ENCODE data around the gene RIMBP2.

Gene RIMBP2

GRCh38 chr12:130398100-130398848, 317.8 kb downstream of the RIMBP2 start:
- Histone ChIP-seq H2AFZ (ENCODE audit: low read length) (no peak overlapping the region), H3K4me2 (ENCODE audit: low read depth, low read length) (no peak overlapping the region), H3K27ac (ENCODE audit: low read length) (no peak overlapping the region), H3F3A (ENCODE audit: insufficient read depth, low read length) (no peaks in the 10 kb centered on the region), H4K20me1 (ENCODE audit: insufficient read depth, low read length) (no peaks in the 10 kb centered on the region), H3K79me2 (ENCODE audit: low read length) (no peaks in the 10 kb centered on the region), H3K4me1 (ENCODE audit: low read length) (no peaks in the 10 kb centered on the region), H3K9me3 (replicated peaks; ENCODE audit: insufficient read depth, low read length) (no peaks in the 10 kb centered on the region), H3K36me3 (replicated peaks; ENCODE audit: insufficient read depth, low read length) (no peaks in the 10 kb centered on the region), H3K4me3 (ENCODE audit: low read length) (no peak overlapping the region), H3K27me3 (replicated peaks; ENCODE audit: insufficient read depth, low read length) (no peaks in the 10 kb centered on the region), H3K9ac (ENCODE audit: low read length) (no peak overlapping the region), H3K9me2 (replicated peaks; ENCODE audit: insufficient read depth, low read length) (no peaks in the 10 kb centered on the region)
- DNase-seq = no peak
- no peak for TF ChIP-seq CTCF (IDR thresholded peaks at IDR 0.05; ENCODE audit: low read length)
- no peak for TF ChIP-seq EZH2 (optimal IDR thresholded peaks at IDR 0.05; ENCODE audit: low read depth, low read length)
- TF ChIP-seq EZH2phosphoT487 (IDR thresholded peaks at IDR 0.05; ENCODE audit: low read length) = no peak

GRCh38 chr12:130396667-130397066, 319.4 kb downstream of the RIMBP2 start:
- no peak for DNase-seq
- H3K27me3 ChIP-seq (replicated peaks; ENCODE audit: insufficient read depth, low read length) = no peaks in the 10 kb centered on the region
- H3K4me2 ChIP-seq (ENCODE audit: low read depth, low read length) = no peak overlapping the region
- no peaks in the 10 kb centered on the region for H3K4me1 ChIP-seq (ENCODE audit: low read length)
- H4K20me1 ChIP-seq (ENCODE audit: insufficient read depth, low read length) = no peaks in the 10 kb centered on the region
- H3K27ac ChIP-seq (ENCODE audit: low read length) = no peak overlapping the region
- no peaks in the 10 kb centered on the region for H3K36me3 ChIP-seq (replicated peaks; ENCODE audit: insufficient read depth, low read length)
- TF ChIP-seq CTCF (IDR thresholded peaks at IDR 0.05; ENCODE audit: low read length) = no peak
- TF ChIP-seq EZH2 (optimal IDR thresholded peaks at IDR 0.05; ENCODE audit: low read depth, low read length) = no peak
- no peak for TF ChIP-seq EZH2phosphoT487 (IDR thresholded peaks at IDR 0.05; ENCODE audit: low read length)
- no peaks in the 10 kb centered on the region for H3K9me3 ChIP-seq (replicated peaks; ENCODE audit: insufficient read depth, low read length)
- no peak overlapping the region for H3K4me3 ChIP-seq (ENCODE audit: low read length)
- no peak overlapping the region for H2AFZ ChIP-seq (ENCODE audit: low read length)
- H3K9me2 ChIP-seq (replicated peaks; ENCODE audit: insufficient read depth, low read length) = no peaks in the 10 kb centered on the region
- H3K79me2 ChIP-seq (ENCODE audit: low read length) = no peaks in the 10 kb centered on the region
- no peak overlapping the region for H3K9ac ChIP-seq (ENCODE audit: low read length)
- no peaks in the 10 kb centered on the region for H3F3A ChIP-seq (ENCODE audit: insufficient read depth, low read length)

- TF ChIP-seq EZH2 (optimal IDR thresholded peaks at IDR 0.05; ENCODE audit: low read depth, low read length) (no peak), EZH2phosphoT487 (IDR thresholded peaks at IDR 0.05; ENCODE audit: low read length) (no peak), CTCF (IDR thresholded peaks at IDR 0.05; ENCODE audit: low read length) (no peak)
- no peak overlapping the region for H3K4me2 ChIP-seq (ENCODE audit: low read depth, low read length)
Observed at GRCh38 chr12:130394906-130395305, 321.2 kb downstream of the RIMBP2 start.

More at GRCh38 chr12:130394906-130395305, 321.2 kb downstream of the RIMBP2 start:
- H3K9me2 ChIP-seq (replicated peaks; ENCODE audit: insufficient read depth, low read length) = no peaks in the 10 kb centered on the region
- H3K9me3 ChIP-seq (replicated peaks; ENCODE audit: insufficient read depth, low read length) = no peaks in the 10 kb centered on the region
- H4K20me1 ChIP-seq (ENCODE audit: insufficient read depth, low read length) = no peaks in the 10 kb centered on the region
- H3K79me2 ChIP-seq (ENCODE audit: low read length) = no peaks in the 10 kb centered on the region
- no peaks in the 10 kb centered on the region for H3K27me3 ChIP-seq (replicated peaks; ENCODE audit: insufficient read depth, low read length)
- no peak for DNase-seq
- H3K27ac ChIP-seq (ENCODE audit: low read length) = no peak overlapping the region
- no peaks in the 10 kb centered on the region for H3F3A ChIP-seq (ENCODE audit: insufficient read depth, low read length)
- no peak overlapping the region for H2AFZ ChIP-seq (ENCODE audit: low read length)
- H3K4me1 ChIP-seq (ENCODE audit: low read length) = no peaks in the 10 kb centered on the region
- H3K4me3 ChIP-seq (ENCODE audit: low read length) = no peak overlapping the region
- H3K36me3 ChIP-seq (replicated peaks; ENCODE audit: insufficient read depth, low read length) = no peaks in the 10 kb centered on the region
- H3K9ac ChIP-seq (ENCODE audit: low read length) = no peak overlapping the region
